Measurements from ENCODE around the gene AARS1. TPM values are rescaled to one million over a fixed set of nuclear protein-coding genes. Genes with fewer than 3 reads are reported as not detected.
"Not testable (repeated sequence)": the region's sequence is repeated elsewhere in the genome, so short reads cannot be mapped to it uniquely, and the experiment has no call there.

Gene AARS1
- total RNA-seq, 1 experiment from 2014 or later = 36.5 TPM

GRCh38 chr16:70295634-70296033 lies 6.3 kb upstream of the AARS1 start:
- no peaks in the 10 kb centered on the region for H3K9me3 ChIP-seq (replicated peaks)
- DNase-seq = no peak

GRCh38 chr16:70294385-70295025 lies 5.2 kb upstream of the AARS1 start:
- DNase-seq = no peak
- Histone ChIP-seq H3K27me3 (no peaks in the 10 kb centered on the region), H3K4me3 (no peak overlapping the region), H3K27ac (no peak overlapping the region), H3K9me3 (replicated peaks) (no peaks in the 10 kb centered on the region), H3K4me1 (no peaks in the 10 kb centered on the region; the same call in 1 of the 2 replicates), H3K36me3 (no peaks in the 10 kb centered on the region)

More at GRCh38 chr16:70295634-70296033, 6.3 kb upstream of the AARS1 start:
- Histone ChIP-seq H3K36me3 (no peaks in the 10 kb centered on the region), H3K27me3 (no peaks in the 10 kb centered on the region), H3K4me1 (no peaks in the 10 kb centered on the region), H3K27ac (no peak overlapping the region), H3K4me3 (no peak overlapping the region)

DNA sequence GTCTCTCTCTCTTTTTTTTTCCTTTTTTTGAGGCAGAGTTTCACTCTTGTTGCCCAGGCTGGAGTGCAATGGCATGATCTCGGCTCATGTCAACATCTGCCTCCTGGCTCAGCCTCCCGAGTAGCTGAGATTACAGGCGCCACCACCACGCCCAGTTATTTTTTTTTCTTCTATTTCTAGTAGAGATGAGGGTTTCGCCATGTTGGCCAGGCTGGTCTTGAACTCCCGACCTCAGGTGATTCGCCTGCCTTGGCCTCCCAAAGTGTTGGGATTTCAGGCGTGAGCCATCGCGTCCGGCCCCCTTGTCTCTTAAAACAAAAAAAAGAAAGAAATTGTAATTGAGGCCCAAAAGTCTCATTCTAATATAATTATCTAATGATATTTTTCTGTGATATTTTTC lies 2.8 kb upstream of the AARS1 start:
- not testable (repeated sequence) for H3K27ac ChIP-seq; H3K27me3 ChIP-seq; H3K4me1 ChIP-seq; H3K36me3 ChIP-seq; H3K4me3 ChIP-seq; H3K9me3 ChIP-seq (replicated peaks); DNase-seq

GRCh38 chr16:70290949-70291519 lies 1.7 kb upstream of the AARS1 start:
- Histone ChIP-seq H3K9me3 (replicated peaks) (no peaks in the 10 kb centered on the region), H3K27me3 (no peaks in the 10 kb centered on the region), H3K27ac (no peak overlapping the region), H3K36me3 (0 out of 2 replicates have a peak, but pooled peaks cover under 1% of the 10 kb centered on the region), H3K4me1 (no peaks in the 10 kb centered on the region; the same call in 1 of the 2 replicates), H3K4me3 (no peak overlapping the region)
- DNase-seq = no peak

GRCh38 chr16:70287304-70287971 lies 1.9 kb downstream of the AARS1 start:
- not testable (repeated sequence) for DNase-seq; H3K36me3 ChIP-seq; H3K27me3 ChIP-seq; H3K4me1 ChIP-seq; H3K9me3 ChIP-seq (replicated peaks)
- peak overlapping the region; percentile 93; the same call in 1 of the 2 replicates for H3K27ac ChIP-seq
- H3K4me3 ChIP-seq = peak overlapping the region; percentile 85

DNA sequence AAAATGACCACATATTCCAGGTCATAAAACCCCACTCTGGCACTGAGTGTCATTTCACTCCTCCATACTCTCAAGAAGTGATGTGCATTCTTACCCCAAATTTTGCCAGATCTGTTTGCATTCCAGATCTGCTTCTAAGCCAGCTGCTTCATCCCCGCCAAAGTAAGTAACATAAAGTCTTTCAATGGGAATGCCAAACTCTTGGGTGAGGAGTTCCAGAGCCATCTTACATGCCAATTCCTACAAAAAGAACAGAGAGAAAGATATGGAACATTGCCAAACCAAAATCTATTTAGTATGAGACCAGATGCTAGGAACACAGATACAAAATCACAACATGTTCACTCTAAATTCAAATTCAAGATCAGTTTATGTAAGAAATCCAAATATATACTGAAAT lies 12.9 kb downstream of the AARS1 start:
- peaks cover 26% of the 10 kb centered on the region for H3K36me3 ChIP-seq
- H3K4me1 ChIP-seq = no peaks in the 10 kb centered on the region
- no peaks in the 10 kb centered on the region for H3K9me3 ChIP-seq (replicated peaks)
- no peak overlapping the region for H3K27ac ChIP-seq
- H3K4me3 ChIP-seq = no peak overlapping the region
- DNase-seq = no peak
- H3K27me3 ChIP-seq = no peaks in the 10 kb centered on the region

DNA sequence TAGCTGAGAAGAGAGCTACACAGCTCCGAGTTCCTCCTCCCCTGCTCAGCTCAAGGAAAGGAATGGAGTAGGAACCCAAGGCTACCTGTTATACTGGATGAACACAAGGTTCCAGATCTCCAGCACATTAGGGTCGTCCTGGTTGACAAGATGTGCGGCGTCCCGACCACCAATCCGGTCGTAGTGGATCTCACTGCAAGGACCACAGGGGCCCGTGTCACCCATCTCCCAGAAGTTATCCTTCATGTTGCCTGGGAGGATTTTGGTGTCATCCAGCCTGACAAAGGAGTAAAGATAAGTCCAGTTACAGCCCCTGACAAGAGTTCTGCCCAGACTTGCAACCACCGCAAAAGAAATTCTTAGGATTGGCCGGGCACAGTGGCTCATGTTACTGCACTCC lies 17.6 kb downstream of the AARS1 start:
- peaks cover 23% of the 10 kb centered on the region for H3K36me3 ChIP-seq
- H3K27ac ChIP-seq = no peak overlapping the region
- no peaks in the 10 kb centered on the region for H3K4me1 ChIP-seq
- no peaks in the 10 kb centered on the region for H3K27me3 ChIP-seq
- no peak overlapping the region for H3K4me3 ChIP-seq
- no peaks in the 10 kb centered on the region for H3K9me3 ChIP-seq (replicated peaks)
- no peak for DNase-seq

GRCh38 chr16:70270176-70270575 lies 19.1 kb downstream of the AARS1 start:
- H3K27ac ChIP-seq = no peak overlapping the region
- H3K9me3 ChIP-seq (replicated peaks) = no peaks in the 10 kb centered on the region
- DNase-seq = no peak
- H3K27me3 ChIP-seq = no peaks in the 10 kb centered on the region
- no peak overlapping the region for H3K4me3 ChIP-seq
- peaks cover 17% of the 10 kb centered on the region for H3K36me3 ChIP-seq
- no peaks in the 10 kb centered on the region for H3K4me1 ChIP-seq

DNA sequence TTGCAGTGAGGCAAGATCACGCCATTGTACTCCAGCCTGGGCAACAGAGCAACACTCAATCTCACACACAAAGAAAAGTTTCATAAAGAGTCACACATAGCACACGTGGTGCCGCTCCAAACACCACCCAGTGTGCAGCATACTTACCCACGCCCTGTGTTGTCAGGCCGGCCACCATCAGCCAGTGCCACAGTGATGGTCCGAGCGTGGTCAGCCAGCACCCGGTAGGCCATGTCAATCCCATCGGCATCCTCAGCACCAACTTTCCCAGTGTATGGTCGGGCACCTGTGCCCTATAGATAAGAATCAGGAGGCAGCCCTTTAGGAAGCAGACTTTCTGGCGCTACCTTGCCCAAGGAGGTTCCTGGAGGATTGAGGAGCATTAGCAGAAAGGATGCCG lies 19.8 kb downstream of the AARS1 start:
- Histone ChIP-seq H3K9me3 (replicated peaks) (no peaks in the 10 kb centered on the region), H3K36me3 (peaks cover 22% of the 10 kb centered on the region), H3K4me1 (no peaks in the 10 kb centered on the region), H3K4me3 (no peak overlapping the region), H3K27me3 (no peaks in the 10 kb centered on the region), H3K27ac (no peak overlapping the region)
- DNase-seq = no peak

- not testable (repeated sequence) for H3K27ac ChIP-seq, H3K4me3 ChIP-seq
- peaks cover 29% of the 10 kb centered on the region for H3K36me3 ChIP-seq
Observed at GRCh38 chr16:70267922-70268321, 21.4 kb downstream of the AARS1 start.

GRCh38 chr16:70267516-70267915 lies 21.8 kb downstream of the AARS1 start:
- peak; percentile 27 to 68 for DNase-seq
- no peaks in the 10 kb centered on the region for H3K27me3 ChIP-seq
- H3K4me3 ChIP-seq = no peak overlapping the region
- no peaks in the 10 kb centered on the region for H3K9me3 ChIP-seq (replicated peaks)
- H3K4me1 ChIP-seq = no peaks in the 10 kb centered on the region
- H3K36me3 ChIP-seq = peaks cover 29% of the 10 kb centered on the region
- no peak overlapping the region for H3K27ac ChIP-seq

More at GRCh38 chr16:70267922-70268321, 21.4 kb downstream of the AARS1 start:
- H3K4me1 ChIP-seq; H3K9me3 ChIP-seq (replicated peaks); H3K27me3 ChIP-seq; DNase-seq: not testable (repeated sequence)

- H3K4me3 ChIP-seq; H3K27me3 ChIP-seq; DNase-seq; H3K27ac ChIP-seq; H3K4me1 ChIP-seq; H3K9me3 ChIP-seq (replicated peaks): not testable (repeated sequence)
- H3K36me3 ChIP-seq = peaks cover 35% of the 10 kb centered on the region
Observed at GRCh38 chr16:70259903-70260302, 29.4 kb downstream of the AARS1 start.

GRCh38 chr16:70258946-70259345 lies 30.4 kb downstream of the AARS1 start:
- H3K9me3 ChIP-seq (replicated peaks) = no peaks in the 10 kb centered on the region
- no peak overlapping the region for H3K4me3 ChIP-seq
- DNase-seq = no peak
- no peak overlapping the region for H3K27ac ChIP-seq
- H3K27me3 ChIP-seq = no peaks in the 10 kb centered on the region
- H3K36me3 ChIP-seq = peaks cover 32% of the 10 kb centered on the region
- H3K4me1 ChIP-seq = no peaks in the 10 kb centered on the region

DNA sequence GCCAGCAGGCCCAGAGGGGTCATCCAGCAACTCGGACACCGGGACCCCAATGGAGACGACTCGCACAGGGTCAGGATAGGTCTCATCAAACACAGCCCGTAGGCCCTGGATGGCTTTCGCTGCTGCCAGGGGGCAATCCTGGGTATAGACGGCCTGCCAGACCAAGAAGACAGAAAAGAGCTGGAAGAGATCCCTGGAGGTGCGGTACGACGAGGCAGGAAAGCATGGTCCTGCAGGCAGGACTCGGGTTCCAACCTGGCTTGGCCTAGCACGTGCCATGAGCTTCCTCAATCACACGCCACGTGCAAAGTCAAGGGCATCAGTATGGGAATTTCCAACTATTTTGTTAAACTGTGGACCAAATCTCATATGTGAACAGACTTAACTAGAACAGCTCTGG lies 31.2 kb downstream of the AARS1 start:
- Histone ChIP-seq H3K27ac (no peak overlapping the region), H3K27me3 (no peaks in the 10 kb centered on the region), H3K4me3 (no peak overlapping the region), H3K4me1 (no peaks in the 10 kb centered on the region), H3K9me3 (replicated peaks) (no peaks in the 10 kb centered on the region), H3K36me3 (peaks cover 32% of the 10 kb centered on the region)
- no peak for DNase-seq

DNA sequence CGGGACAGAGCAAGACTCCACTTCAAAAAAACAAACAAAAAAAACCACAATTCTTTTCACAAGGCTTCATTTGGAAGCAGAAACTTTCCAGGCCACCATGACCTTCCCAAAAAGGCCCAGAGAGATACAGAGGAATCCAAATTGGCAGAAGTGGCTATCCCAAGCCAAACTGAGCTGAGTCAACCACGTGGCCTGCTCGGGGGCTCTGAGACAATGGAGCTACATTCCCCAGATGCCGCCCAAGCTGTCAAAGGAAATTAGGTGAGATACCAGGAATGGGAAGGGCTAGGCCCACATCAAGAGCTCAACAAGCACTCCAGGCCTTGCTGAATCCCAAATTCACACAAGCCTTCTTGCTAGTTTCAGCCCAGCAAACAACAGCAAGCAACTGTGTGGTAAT lies 31.9 kb downstream of the AARS1 start:
- Histone ChIP-seq H3K4me1 (no peaks in the 10 kb centered on the region), H3K9me3 (replicated peaks) (no peaks in the 10 kb centered on the region), H3K4me3 (no peak overlapping the region), H3K27me3 (no peaks in the 10 kb centered on the region), H3K27ac (no peak overlapping the region), H3K36me3 (peaks cover 39% of the 10 kb centered on the region)
- DNase-seq = no peak
